Transverse colon (tissue), 4 donors: ENCODE data around the gene MAP6D1.

Source experiments
- CTCF ChIP-seq, 5 experiments: fragments of 200-600 bp in 3 of 5; fragments of 450-650 bp in 2 of 5; sonication (generic) in 3 of 5; IDR thresholded peaks; 1 replicate in 2 of 5; 2 replicates in 3 of 5; pipeline ENCODE4 v1.5.1; 2016 to 2017; ENCODE audit warnings: antibody characterized with exemption in 5 of 5, inconsistent platforms in 3 of 5, mild to moderate bottlenecking in 2 of 5, moderate library complexity in 1 of 5
- EP300 ChIP-seq: sonication (generic); formaldehyde crosslinking; IDR thresholded peaks from one replicate; pipeline ENCODE4 v1.6.1; 2017; ENCODE audit warnings: antibody characterized with exemption, low read depth
- POLR2A ChIP-seq: fragments of 450-650 bp; IDR thresholded peaks from one replicate; pipeline ENCODE4 v1.6.1; 2016; ENCODE audit warnings: antibody characterized with exemption, mild to moderate bottlenecking, moderate library complexity
- POLR2AphosphoS5 ChIP-seq, 3 donors: sonication (generic); formaldehyde crosslinking; IDR thresholded peaks; one replicate each; pipeline ENCODE4 v1.6.1; 2016; ENCODE audit warnings: antibody characterized with exemption in 3 of 3

- TF ChIP-seq CTCF (IDR thresholded peaks at IDR 0.05) (no peak), POLR2A (no peak), POLR2AphosphoS5 (IDR thresholded peaks at IDR 0.05) (no peak), EP300 (no peak)
Observed at GRCh38 chr3:183766107-183766506, 59.3 kb downstream of the MAP6D1 start.
